ENCODE results near the gene TRIB2. TPM values are rescaled to one million over a fixed set of nuclear protein-coding genes. Genes with fewer than 3 reads are reported as not detected.
A peak's percentile ranks its signal among the peaks of the same experiment; 100 is the strongest.

Gene TRIB2
- total RNA-seq, 1 donor from 2014 or later, result 90.9 TPM

- H3K4me1 Mint-ChIP-seq (ENCODE audit: unreplicated experiment), result peaks cover 57% of the 10 kb centered on the region
- DNase-seq (ENCODE audit: extremely low spot score, unreplicated experiment), result no peak
- no peak overlapping the region for H3K4me3 Mint-ChIP-seq
- H3K27ac Mint-ChIP-seq, result no peak overlapping the region
- TF ChIP-seq, protein P1, sequence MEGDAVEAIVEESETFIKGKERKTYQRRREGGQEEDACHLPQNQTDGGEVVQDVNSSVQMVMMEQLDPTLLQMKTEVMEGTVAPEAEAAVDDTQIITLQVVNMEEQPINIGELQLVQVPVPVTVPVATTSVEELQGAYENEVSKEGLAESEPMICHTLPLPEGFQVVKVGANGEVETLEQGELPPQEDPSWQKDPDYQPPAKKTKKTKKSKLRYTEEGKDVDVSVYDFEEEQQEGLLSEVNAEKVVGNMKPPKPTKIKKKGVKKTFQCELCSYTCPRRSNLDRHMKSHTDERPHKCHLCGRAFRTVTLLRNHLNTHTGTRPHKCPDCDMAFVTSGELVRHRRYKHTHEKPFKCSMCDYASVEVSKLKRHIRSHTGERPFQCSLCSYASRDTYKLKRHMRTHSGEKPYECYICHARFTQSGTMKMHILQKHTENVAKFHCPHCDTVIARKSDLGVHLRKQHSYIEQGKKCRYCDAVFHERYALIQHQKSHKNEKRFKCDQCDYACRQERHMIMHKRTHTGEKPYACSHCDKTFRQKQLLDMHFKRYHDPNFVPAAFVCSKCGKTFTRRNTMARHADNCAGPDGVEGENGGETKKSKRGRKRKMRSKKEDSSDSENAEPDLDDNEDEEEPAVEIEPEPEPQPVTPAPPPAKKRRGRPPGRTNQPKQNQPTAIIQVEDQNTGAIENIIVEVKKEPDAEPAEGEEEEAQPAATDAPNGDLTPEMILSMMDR (conservative IDR thresholded peaks at IDR 0.05), result no peak
- no peaks in the 10 kb centered on the region for H3K27me3 Mint-ChIP-seq
- H3K9me3 Mint-ChIP-seq, result no peaks in the 10 kb centered on the region
- H3K36me3 Mint-ChIP-seq, result peaks cover 71% of the 10 kb centered on the region
These were observed 9.5 kb downstream of the TRIB2 start for GRCh38 chr2:12726271-12726670.

- Mint-ChIP-seq H3K27ac (peak overlapping the region; percentile 51), H3K36me3 (peaks cover 74% of the 10 kb centered on the region)
These were observed 10.3 kb downstream of the TRIB2 start for GRCh38 chr2:12727065-12727464.

GRCh38 chr2:12727641-12728040 is 10.9 kb downstream of the TRIB2 start:
- Mint-ChIP-seq H3K36me3 (peaks cover 73% of the 10 kb centered on the region), H3K4me1 (ENCODE audit: unreplicated experiment) (peaks cover 50% of the 10 kb centered on the region), H3K27ac (peak overlapping the region; percentile 51), H3K27me3 (no peaks in the 10 kb centered on the region), H3K4me3 (no peak overlapping the region), H3K9me3 (no peaks in the 10 kb centered on the region)
- DNase-seq (ENCODE audit: extremely low spot score, unreplicated experiment), result no peak
- TF ChIP-seq, protein P1 (conservative IDR thresholded peaks at IDR 0.05), result no peak

More at GRCh38 chr2:12727065-12727464, 10.3 kb downstream of the TRIB2 start:
- Mint-ChIP-seq H3K4me1 (ENCODE audit: unreplicated experiment) (peaks cover 51% of the 10 kb centered on the region), H3K27me3 (no peaks in the 10 kb centered on the region), H3K9me3 (no peaks in the 10 kb centered on the region), H3K4me3 (no peak overlapping the region)
- TF ChIP-seq, protein P1 (conservative IDR thresholded peaks at IDR 0.05), result no peak
- no peak for DNase-seq (ENCODE audit: extremely low spot score, unreplicated experiment)

GRCh38 chr2:12728221-12728777 is 11.6 kb downstream of the TRIB2 start:
- Mint-ChIP-seq H3K36me3 (peaks cover 71% of the 10 kb centered on the region), H3K27ac (no peak overlapping the region), H3K4me1 (ENCODE audit: unreplicated experiment) (peaks cover 43% of the 10 kb centered on the region), H3K4me3 (no peak overlapping the region), H3K9me3 (no peaks in the 10 kb centered on the region), H3K27me3 (no peaks in the 10 kb centered on the region)
- no peak for DNase-seq (ENCODE audit: extremely low spot score, unreplicated experiment)
- TF ChIP-seq, protein P1 (conservative IDR thresholded peaks at IDR 0.05), result no peak

DNA sequence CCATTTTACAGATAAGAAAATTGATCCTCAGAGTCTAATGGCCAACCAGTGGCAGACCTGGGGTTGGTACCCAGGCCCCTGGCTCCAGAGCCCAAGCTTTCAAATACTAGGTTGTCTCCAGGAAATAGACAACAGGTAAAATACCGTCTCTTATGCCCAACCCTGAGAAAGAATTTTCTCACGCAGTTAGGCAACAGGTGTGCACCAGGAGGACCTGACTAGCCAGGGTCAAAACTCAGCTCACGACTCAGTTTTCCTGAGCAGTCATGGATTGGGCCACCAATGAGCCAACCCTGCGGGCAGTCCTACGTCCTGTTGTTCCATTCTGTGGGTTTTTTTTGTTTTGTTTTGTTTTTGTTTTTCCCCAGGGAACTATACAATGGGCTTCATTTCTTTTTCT is 13.5 kb downstream of the TRIB2 start:
- TF ChIP-seq, protein P1 (conservative IDR thresholded peaks at IDR 0.05), result no peak
- Mint-ChIP-seq H3K9me3 (no peaks in the 10 kb centered on the region), H3K4me3 (no peak overlapping the region), H3K27ac (peak overlapping the region; percentile 92), H3K27me3 (no peaks in the 10 kb centered on the region), H3K4me1 (ENCODE audit: unreplicated experiment) (peaks cover 25% of the 10 kb centered on the region), H3K36me3 (peaks cover 58% of the 10 kb centered on the region)
- no peak for DNase-seq (ENCODE audit: extremely low spot score, unreplicated experiment)

All from type B pancreatic cell (in vitro differentiated cells).